ENCODE data around the gene LATS2.

DNA sequence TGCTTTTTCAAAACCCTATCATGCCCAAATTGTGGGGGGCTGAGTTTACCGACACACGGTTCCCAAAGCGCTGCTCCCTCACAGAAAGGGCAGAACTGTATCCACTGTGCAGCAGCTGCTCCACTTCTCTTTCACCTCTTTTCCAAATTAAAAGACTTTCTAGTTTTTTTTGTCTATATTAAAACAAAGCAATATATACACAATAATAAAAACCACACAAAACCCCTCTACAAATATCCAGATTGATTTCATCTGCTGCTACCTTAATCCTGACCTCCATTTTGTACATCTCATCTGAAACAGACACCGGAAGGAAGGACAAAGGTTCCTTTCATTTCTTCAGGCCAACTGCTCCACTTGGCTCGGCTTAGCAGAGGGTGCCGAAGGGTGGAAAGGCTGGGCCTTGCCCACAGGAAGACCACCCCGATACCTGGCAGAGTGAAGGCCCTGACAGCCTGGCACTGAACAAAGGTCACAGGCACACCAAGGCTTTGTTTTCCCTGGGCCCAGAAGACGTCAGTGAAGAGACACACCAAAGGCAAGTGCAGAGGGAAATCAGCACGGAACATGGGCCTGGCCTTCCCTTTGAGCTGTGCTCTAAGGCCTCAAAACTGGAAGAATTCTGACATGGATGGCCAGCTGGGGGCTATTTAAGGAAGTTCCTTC is 71.6 kb downstream of the LATS2 start:
- TF ChIP-seq, protein P1, sequence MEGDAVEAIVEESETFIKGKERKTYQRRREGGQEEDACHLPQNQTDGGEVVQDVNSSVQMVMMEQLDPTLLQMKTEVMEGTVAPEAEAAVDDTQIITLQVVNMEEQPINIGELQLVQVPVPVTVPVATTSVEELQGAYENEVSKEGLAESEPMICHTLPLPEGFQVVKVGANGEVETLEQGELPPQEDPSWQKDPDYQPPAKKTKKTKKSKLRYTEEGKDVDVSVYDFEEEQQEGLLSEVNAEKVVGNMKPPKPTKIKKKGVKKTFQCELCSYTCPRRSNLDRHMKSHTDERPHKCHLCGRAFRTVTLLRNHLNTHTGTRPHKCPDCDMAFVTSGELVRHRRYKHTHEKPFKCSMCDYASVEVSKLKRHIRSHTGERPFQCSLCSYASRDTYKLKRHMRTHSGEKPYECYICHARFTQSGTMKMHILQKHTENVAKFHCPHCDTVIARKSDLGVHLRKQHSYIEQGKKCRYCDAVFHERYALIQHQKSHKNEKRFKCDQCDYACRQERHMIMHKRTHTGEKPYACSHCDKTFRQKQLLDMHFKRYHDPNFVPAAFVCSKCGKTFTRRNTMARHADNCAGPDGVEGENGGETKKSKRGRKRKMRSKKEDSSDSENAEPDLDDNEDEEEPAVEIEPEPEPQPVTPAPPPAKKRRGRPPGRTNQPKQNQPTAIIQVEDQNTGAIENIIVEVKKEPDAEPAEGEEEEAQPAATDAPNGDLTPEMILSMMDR (IDR thresholded peaks at IDR 0.05) = no peak
- no peak for TF ChIP-seq POLR2A (IDR thresholded peaks at IDR 0.05)

Data from Peyer's patch (tissue), 4 donors.